Sigmoid colon (tissue), 4 donors: ENCODE measurements around the gene PLXNB1.

Source experiments
- EP300 ChIP-seq, 4 donors: sonication (generic); formaldehyde crosslinking; IDR thresholded peaks; one replicate each; pipeline ENCODE4 v1.6.1; 2017; ENCODE audit warnings: antibody characterized with exemption in 4 of 4
- POLR2A ChIP-seq, 2 donors: fragments of 450-650 bp; IDR thresholded peaks; one replicate each; pipeline ENCODE4 v1.6.1; 2016; ENCODE audit warnings: antibody characterized with exemption in 2 of 2, mild to moderate bottlenecking in 2 of 2, moderate library complexity in 2 of 2
- POLR2AphosphoS5 ChIP-seq, 4 donors: sonication (generic); formaldehyde crosslinking; IDR thresholded peaks; one replicate each; pipeline ENCODE4 v1.6.1; 2017; ENCODE audit warnings: antibody characterized with exemption in 4 of 4
- TF ChIP-seq, protein P1 (sequence below), 4 experiments: fragments of 450-650 bp in 3 of 4; fragments of 200-600 bp in 1 of 4; IDR thresholded peaks; one replicate each; pipeline ENCODE4 v1.5.1; 2016 to 2019; ENCODE audit warnings: antibody characterized with exemption in 4 of 4, mild to moderate bottlenecking in 3 of 4, moderate library complexity in 2 of 4

GRCh38 chr3:48467110-48467454 lies 37.2 kb upstream of the PLXNB1 start:
- TF ChIP-seq, protein P1, sequence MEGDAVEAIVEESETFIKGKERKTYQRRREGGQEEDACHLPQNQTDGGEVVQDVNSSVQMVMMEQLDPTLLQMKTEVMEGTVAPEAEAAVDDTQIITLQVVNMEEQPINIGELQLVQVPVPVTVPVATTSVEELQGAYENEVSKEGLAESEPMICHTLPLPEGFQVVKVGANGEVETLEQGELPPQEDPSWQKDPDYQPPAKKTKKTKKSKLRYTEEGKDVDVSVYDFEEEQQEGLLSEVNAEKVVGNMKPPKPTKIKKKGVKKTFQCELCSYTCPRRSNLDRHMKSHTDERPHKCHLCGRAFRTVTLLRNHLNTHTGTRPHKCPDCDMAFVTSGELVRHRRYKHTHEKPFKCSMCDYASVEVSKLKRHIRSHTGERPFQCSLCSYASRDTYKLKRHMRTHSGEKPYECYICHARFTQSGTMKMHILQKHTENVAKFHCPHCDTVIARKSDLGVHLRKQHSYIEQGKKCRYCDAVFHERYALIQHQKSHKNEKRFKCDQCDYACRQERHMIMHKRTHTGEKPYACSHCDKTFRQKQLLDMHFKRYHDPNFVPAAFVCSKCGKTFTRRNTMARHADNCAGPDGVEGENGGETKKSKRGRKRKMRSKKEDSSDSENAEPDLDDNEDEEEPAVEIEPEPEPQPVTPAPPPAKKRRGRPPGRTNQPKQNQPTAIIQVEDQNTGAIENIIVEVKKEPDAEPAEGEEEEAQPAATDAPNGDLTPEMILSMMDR (IDR thresholded peaks at IDR 0.05): no peak
- no peak for TF ChIP-seq POLR2AphosphoS5 (IDR thresholded peaks at IDR 0.05)
- TF ChIP-seq POLR2A (IDR thresholded peaks at IDR 0.05): no peak
- no peak for TF ChIP-seq EP300 (IDR thresholded peaks at IDR 0.05)
